Spleen (tissue), 11 donors: ENCODE measurements around the gene HECTD1. TPM values are rescaled to one million over a fixed set of nuclear protein-coding genes. Genes with fewer than 3 reads are reported as not detected.
"Not testable (repeated sequence)": the region's sequence is repeated elsewhere in the genome, so short reads cannot be mapped to it uniquely, and the experiment has no call there.

Source experiments
- DNase-seq: peaks from one replicate; pipeline ENCODE4 v3.0.0-alpha.2; 2020
- H3K27ac ChIP-seq, 8 donors: fragments of 200-600 bp; sonication (generic) in 7 of 8; 1 replicate in 4 of 8; 2 replicates in 4 of 8; pipeline versions ENCODE4 v1.5.0 to v1.8.0; 2016 to 2021; ENCODE audit warnings: inconsistent platforms in 4 of 8, mild to moderate bottlenecking in 4 of 8, moderate library complexity in 1 of 8
- H3K27me3 ChIP-seq, 7 donors: fragments of 200-600 bp; sonication (generic) in 6 of 7; replicated peaks in 1 of 7; 1 replicate in 4 of 7; 2 replicates in 3 of 7; pipeline versions ENCODE4 v1.5.0 to v1.8.0; 2016 to 2021; ENCODE audit warnings: inconsistent platforms in 3 of 7, mild to moderate bottlenecking in 1 of 7
- H3K36me3 ChIP-seq, 6 donors: fragments of 200-600 bp; sonication (generic) in 5 of 6; 1 replicate in 4 of 6; 2 replicates in 2 of 6; pipeline versions ENCODE4 v1.5.0 to v1.8.0; 2016 to 2021; ENCODE audit warnings: inconsistent platforms in 2 of 6
- H3K4me1 ChIP-seq, 6 donors: fragments of 200-600 bp; sonication (generic) in 5 of 6; 1 replicate in 3 of 6; 2 replicates in 3 of 6; pipeline versions ENCODE4 v1.5.0 to v1.8.0; 2016 to 2021; ENCODE audit warnings: inconsistent platforms in 3 of 6
- H3K4me3 ChIP-seq, 8 donors: fragments of 200-600 bp; sonication (generic) in 7 of 8; 1 replicate in 4 of 8; 2 replicates in 4 of 8; pipeline versions ENCODE4 v1.5.0 to v1.8.0; 2016 to 2021; ENCODE audit warnings: inconsistent platforms in 4 of 8, mild to moderate bottlenecking in 4 of 8, moderate library complexity in 2 of 8
- H3K9me3 ChIP-seq, 8 donors: fragments of 200-600 bp; sonication (generic) in 7 of 8; 1 replicate in 4 of 8; 2 replicates in 4 of 8; pipeline versions ENCODE4 v1.5.0 to v1.8.0; 2016 to 2021; ENCODE audit warnings: inconsistent platforms in 4 of 8
- CTCF ChIP-seq, 11 experiments: fragments of 200-600 bp in 7 of 11; fragments of 450-650 bp in 4 of 11; sonication (generic) in 4 of 11; IDR thresholded peaks in 8 of 11; conservative IDR thresholded peaks in 3 of 11; 1 replicate in 7 of 11; 2 replicates in 4 of 11; pipeline versions ENCODE4 v1.4.0 to v1.8.0; 2016 to 2021; ENCODE audit warnings: antibody characterized with exemption in 11 of 11, inconsistent platforms in 4 of 11, mild to moderate bottlenecking in 1 of 11
- POLR2A ChIP-seq, 3 donors: fragments of 450-650 bp; IDR thresholded peaks; one replicate each; pipeline ENCODE4 v1.5.1; 2017; ENCODE audit warnings: antibody characterized with exemption in 3 of 3, mild to moderate bottlenecking in 1 of 3
- POLR2AphosphoS5 ChIP-seq, 3 donors: sonication (generic); formaldehyde crosslinking; IDR thresholded peaks; one replicate each; pipeline ENCODE4 v1.5.1; 2017; ENCODE audit warnings: antibody characterized with exemption in 3 of 3
- WGBS, 5 donors: extraction: QIAGEN DNeasy Blood & Tissue Kit in 3 of 5; methylation state at CpG; one replicate each; pipeline versions ENCODE4 v1.1.5 to v1.1.7; 2013 to 2018; 5-methylcytosine and 5-hydroxymethylcytosine counted together
- intact Hi-C: fragments of 100-400 bp; cut with DNase I; formaldehyde crosslinking; loops from one replicate; pipeline ENCODE4 v1.15.0; 2023; ENCODE audit warnings: low total_unique reads
- polyA plus RNA-seq, 3 donors: library from polyadenylated mRNA; stranded (reverse); fragments of 200-250 nt; gene quantifications; one replicate each; pipeline ENCODE4 v1.2.1, GENCODE V29; 2013
- small RNA-seq, 4 donors: library from RNA; depleted of rRNA; stranded (forward); fragments of <200 nt; gene quantifications; one replicate each; pipeline ENCODE3, GENCODE V24; 2016
- total RNA-seq, 7 donors: library from RNA; depleted of rRNA in 3 of 7; stranded (reverse); fragments of >200 nt in 3 of 7; fragmentation: NEBNext Ultra II Directional in 4 of 7; extraction: Animal tissue kit (Norgen Biotek cat#: 25700) in 4 of 7; gene quantifications; one replicate each; pipeline versions ENCODE4 v1.1.0 to v1.2.1, GENCODE V29; 2016 to 2021
- donor health status: healthy with polysubstance abuse.
- donor health status: DM: no; HTN: no; CAD: no; lungs with moderate emphysema.
- donor health status: DM: no; HTN: no; CAD: no.
- donor health status: Bipolar disorder and iron deficiency.
- donor health status: healthy.
- donor health status: DM: no; HTN: no; CAD: no.
- donor health status: DM: yes; HTN: yes; CAD: no.

HECTD1 gene
- total and polyA plus RNA-seq, 10 donors = 27.6 to 176 (median 145) TPM

- intact Hi-C loops, H3K9me3 ChIP-seq, H3K4me3 ChIP-seq, H3K27me3 ChIP-seq, DNase-seq, H3K36me3 ChIP-seq, H3K4me1 ChIP-seq: not testable (repeated sequence)
- TF ChIP-seq POLR2AphosphoS5 (IDR thresholded peaks at IDR 0.05) = peak in 1 of 3 donors; percentile 50
- H3K27ac ChIP-seq = peak overlapping the region in 4 of 8 donors; percentile 15 to 40 (median 35)
- WGBS, 5 donors = 80 to 90% (median 84%) methylated on average over 9 of the region's 9 CpGs
These were observed 154.5 kb downstream of the HECTD1 start for GRCh38 chr14:31052905-31053586.

- peaks cover 0 to 8% (median 5%) of the 10 kb centered on the region in 6 donors for H3K4me1 ChIP-seq
- H3K9me3 ChIP-seq = no peaks in the 10 kb centered on the region
- no peaks in the 10 kb centered on the region for H3K27me3 ChIP-seq
- DNase-seq = no peak
- no peak for TF ChIP-seq CTCF (IDR thresholded peaks at IDR 0.05 in 8 of 11, conservative IDR thresholded peaks at IDR 0.05 in 3 of 11)
- TF ChIP-seq POLR2AphosphoS5 (IDR thresholded peaks at IDR 0.05) = no peak
- no peak for TF ChIP-seq POLR2A (IDR thresholded peaks at IDR 0.05)
- H3K4me3 ChIP-seq = no peak overlapping the region
- intact Hi-C loops = no loop called here
- H3K27ac ChIP-seq = no peak overlapping the region
- no peaks in the 10 kb centered on the region for H3K36me3 ChIP-seq
- WGBS, 5 donors = 56 to 79% (median 67%) methylated on average over 4 of the region's 4 CpGs
These were observed 156.1 kb downstream of the HECTD1 start for GRCh38 chr14:31051511-31051910.

GRCh38 chr14:31051023-31051422, 156.6 kb downstream of the HECTD1 start:
- WGBS, 5 donors = 89 to 95% (median 90%) methylated on average over 7 of the region's 7 CpGs
- no peak for DNase-seq
- H3K9me3 ChIP-seq = no peaks in the 10 kb centered on the region
- peaks cover 0 to 8% (median 5%) of the 10 kb centered on the region in 6 donors for H3K4me1 ChIP-seq
- H3K27me3 ChIP-seq = no peaks in the 10 kb centered on the region
- H3K36me3 ChIP-seq = no peaks in the 10 kb centered on the region
- intact Hi-C loops = no loop called here
- no peak overlapping the region for H3K4me3 ChIP-seq
- TF ChIP-seq POLR2AphosphoS5 (IDR thresholded peaks at IDR 0.05) (no peak), POLR2A (IDR thresholded peaks at IDR 0.05) (no peak), CTCF (IDR thresholded peaks at IDR 0.05 in 8 of 11, conservative IDR thresholded peaks at IDR 0.05 in 3 of 11) (no peak)
- H3K27ac ChIP-seq = no peak overlapping the region

Small RNA genes within 50 kb of the gene (small RNA-seq; reads per million reads assigned to genes)
- gene RF00019 (0 reads per million in 4 donors), gene RNU6-541P (0 reads per million in 4 donors)

Other genes starting within 250 kb of the HECTD1 start
- gene AP4S1, start 182.1 kb downstream of the HECTD1 start, total RNA-seq = 10 to 100 TPM; 10.7 to 22.9 (median 14.2) TPM
- 10 to 100 TPM in 1 of 3 donors, 1 to 10 TPM in 2; 6.4 to 11.1 (median 6.5) TPM for gene AP4S1, start 182.1 kb downstream of the HECTD1 start, polyA plus RNA-seq
- gene STRN3, start 181.4 kb downstream of the HECTD1 start, total RNA-seq = 10 to 100 TPM; 32.8 to 50.1 (median 39.1) TPM
- 10 to 100 TPM in 1 of 3 donors, 1 to 10 TPM in 2; 7.6 to 11.3 (median 9.7) TPM for gene STRN3, start 181.4 kb downstream of the HECTD1 start, polyA plus RNA-seq
- 10 to 100 TPM; 22.1 to 52.2 (median 36.0) TPM for gene HEATR5A, start 212.8 kb upstream of the HECTD1 start, total RNA-seq
- 1 to 10 TPM; 4.4 to 7.5 (median 5.0) TPM for gene HEATR5A, start 212.8 kb upstream of the HECTD1 start, polyA plus RNA-seq
- gene DTD2, start 249.7 kb upstream of the HECTD1 start, total RNA-seq = 10 to 100 TPM; 14.2 to 27.7 (median 18.3) TPM
- gene DTD2, start 249.7 kb upstream of the HECTD1 start, polyA plus RNA-seq = 10 to 100 TPM in 1 of 3 donors, 1 to 10 TPM in 2; 5.6 to 15.4 (median 9.8) TPM